ENCODE results near the gene CAPN10.

Gene CAPN10

DNA sequence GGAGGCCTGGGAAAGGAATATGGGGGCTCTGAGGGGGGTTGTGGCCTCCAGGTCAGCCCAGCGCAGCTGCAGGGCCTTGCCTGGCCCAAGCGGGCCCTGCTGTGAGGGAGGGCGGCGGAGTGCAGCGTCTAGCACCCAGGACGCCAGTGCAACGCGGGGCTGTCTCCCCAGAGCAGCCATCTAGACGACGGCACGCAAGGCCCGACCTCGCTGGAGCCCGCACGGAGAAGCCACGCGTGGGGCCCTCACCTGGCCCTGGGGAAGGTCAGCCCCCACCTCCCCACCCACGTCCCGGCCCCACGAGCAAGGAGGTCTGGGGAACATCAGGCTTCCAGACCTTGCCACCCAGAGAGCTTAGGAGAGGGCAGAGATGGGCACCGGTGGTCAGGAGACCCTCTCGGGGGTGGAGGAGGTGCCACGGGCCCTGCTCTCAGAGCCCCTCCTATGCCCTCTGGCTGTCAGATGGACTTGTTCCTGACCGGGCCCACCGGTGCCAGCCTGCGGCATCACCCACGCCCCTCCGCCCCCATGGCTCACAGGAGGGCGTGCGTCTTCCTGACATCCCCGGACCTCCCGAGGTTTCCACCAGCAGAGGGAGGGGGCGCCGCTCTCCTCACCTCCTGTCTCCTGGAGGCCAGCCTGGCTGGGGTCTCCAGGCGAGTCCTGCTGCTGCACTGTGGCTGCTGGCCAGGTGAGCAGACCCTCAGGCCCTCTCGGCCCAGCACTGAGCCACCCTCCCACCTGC, 55.7 kb downstream of the CAPN10 start:
- DNase-seq: no peak

DNA sequence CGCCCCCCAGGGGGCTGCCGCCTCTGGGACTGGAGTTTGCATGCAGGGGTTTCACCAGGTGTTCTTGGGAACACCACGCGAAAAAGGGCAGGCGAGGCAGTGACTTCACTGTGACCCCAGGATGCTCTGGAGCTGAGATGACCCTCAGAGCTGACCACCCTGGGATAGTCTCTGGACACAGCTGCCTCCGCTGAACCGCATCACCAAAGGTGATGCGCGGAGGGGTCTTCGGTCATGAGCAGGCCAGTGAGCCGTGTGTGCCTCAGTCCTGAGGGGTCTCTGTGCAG, 56.2 kb downstream of the CAPN10 start:
- DNase-seq: no peak

DNA sequence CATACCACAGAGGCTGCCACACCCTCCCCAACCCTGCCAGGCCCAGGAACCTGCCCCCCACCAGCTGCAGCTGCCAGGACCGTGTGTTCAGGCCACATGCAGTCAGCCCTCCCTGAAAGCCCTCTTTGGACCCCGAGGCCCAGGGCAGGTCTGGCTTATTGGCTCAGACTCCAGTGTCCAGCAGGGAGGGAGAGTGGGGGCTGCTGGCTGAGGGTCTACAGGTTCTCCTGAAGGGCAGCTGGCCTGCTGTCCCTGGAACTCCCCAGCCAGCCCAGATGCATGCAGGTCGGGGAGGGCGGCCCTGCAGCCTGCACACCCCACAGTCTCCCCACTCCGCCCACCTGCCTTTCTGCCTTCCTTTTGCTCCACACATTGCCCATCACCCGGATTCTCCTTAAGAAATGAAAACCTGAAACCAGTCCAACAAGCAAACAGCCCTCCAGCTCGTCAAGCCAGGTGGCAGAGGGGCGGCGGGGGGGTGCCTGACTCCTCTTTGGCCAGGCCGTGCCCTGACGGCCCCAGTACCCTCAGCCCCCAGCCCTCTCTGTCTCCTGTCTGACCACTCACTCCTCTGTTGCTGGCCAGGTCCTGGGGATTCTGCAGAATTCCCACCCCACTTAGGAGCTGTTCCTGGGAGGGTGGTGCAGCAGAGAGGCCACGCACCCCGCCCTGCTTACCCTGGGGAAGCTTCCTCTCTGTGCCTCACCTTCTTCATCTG, 56.7 kb downstream of the CAPN10 start:
- no peak for DNase-seq

DNA sequence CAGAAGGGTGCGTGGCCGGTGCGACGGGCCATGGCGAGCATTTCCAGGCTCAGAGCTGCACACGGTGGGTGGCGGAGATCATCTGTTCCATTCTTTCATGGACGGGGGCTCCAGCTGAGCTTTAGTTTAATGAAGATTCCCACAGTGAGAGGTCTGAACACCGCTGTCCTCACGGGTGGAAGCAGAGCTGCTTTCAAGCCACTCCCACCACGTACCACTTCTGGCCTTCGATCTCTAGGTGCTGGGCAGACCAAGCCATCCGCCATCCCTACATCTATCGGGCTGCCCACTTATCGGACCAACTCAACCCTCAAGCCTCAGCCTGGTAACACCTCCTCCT, 57.2 kb downstream of the CAPN10 start:
- DNase-seq: no peak

DNA sequence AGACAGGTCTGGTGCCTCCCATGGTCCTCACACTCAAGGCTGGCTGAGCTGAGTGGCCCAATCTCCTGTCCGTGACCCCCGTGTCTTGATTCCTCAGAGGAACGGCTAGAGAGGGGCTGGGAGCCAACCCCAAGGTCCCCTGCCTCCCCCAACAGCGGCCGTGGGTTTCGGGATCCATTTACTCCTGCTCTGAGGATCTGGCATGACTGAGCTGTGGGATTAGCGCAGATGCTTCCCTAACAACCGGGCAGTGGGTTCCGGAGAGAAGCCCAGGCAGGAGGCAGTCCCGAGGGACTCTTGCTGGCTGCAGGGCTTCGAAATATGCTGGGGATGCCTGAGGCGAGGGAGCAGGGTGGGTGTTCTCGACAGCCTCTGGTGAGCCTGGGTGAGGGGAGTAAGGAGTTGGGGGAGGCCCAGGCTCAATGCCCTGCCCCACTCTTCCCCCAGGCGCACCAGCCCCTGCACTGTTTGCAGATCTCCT, 57.7 kb downstream of the CAPN10 start:
- DNase-seq: no peak

- DNase-seq: no peak
Observed at GRCh38 chr2:240644859-240645301, 58.3 kb downstream of the CAPN10 start.

DNA sequence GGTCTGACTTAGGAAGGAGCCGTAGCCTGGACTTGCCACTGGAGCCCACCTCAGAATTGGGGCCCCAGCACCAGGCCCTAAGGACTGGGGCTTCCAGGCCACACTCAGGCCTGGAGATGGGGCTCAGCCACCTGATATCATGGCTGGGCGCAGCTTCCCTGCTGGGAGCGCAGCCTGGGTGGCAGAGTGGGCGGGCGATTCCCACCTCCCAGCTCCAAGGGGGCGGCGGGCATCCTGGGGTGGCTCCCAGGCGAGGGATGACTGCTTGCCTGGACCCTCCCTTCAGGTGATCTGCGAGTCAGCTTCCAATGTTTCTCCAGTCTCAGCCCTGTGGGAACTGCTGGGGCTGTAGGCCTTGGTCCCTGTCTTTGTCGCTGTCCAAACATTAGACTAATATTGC, 58.8 kb downstream of the CAPN10 start:
- no peak for DNase-seq

GRCh38 chr2:240645801-240646175, 59.3 kb downstream of the CAPN10 start:
- DNase-seq: no peak

GRCh38 chr2:240646176-240646899, 59.8 kb downstream of the CAPN10 start:
- no peak for DNase-seq

DNA sequence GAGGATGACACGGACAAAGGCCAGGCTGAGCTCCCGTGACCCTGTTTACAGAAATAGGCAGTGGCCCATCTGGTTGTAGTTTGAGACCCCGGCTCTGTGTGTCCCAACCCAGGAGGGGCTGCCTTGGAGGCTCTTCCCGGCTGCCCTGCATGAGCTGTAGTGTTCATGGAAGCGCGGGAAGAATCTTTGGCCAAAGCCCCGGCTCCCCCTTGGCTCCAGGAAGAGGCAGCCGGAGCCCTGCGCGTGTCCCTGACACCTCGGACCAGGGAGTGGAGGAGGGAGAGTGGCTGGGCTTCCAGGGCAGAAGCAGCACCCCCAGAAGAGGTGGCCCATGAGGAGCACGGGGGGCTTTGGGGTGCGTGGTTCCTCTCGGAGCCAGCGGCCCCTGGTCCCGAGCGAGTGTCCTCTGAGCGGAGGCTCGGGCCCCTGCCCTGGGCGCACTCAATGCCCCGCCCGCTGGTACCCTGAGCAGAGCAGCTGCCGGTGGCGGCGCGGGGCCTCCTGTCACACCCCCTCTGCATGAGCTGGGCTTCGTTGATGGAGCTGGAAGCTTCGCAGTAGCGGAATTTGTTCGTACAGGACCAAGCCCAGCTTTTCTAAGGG, 60.5 kb downstream of the CAPN10 start:
- no peak for DNase-seq

DNA sequence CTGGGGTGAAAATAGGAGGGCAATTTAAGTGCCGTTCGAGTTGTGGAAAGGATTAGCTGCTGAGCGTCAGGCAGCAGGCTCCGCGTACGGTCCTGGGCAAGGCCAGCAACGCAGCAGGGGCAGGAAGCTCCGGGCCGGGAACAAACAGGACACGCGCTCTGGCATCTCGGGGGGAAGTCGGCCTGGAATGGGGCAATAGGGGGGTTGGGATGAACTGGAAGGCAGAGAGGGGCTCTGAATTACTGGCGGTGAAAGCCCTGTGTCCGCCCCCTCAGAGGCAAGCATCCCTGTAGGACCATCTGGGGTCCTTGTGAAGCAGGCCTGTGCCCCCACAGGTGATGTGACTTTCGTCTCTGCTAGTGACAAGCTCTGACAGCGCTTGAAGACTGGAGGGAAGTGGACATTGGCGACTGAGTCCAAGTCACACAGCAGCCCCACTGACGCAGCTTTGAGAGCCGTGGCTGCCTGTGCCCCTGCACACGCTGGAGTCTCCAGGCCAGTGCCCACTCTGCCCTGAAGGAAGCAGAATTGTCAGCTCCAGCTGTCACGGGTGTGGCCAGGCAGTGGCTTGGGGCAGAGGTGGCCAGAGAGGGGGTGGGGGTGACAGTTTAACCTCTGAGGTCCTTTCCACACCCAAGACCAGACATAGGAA, 61.1 kb downstream of the CAPN10 start:
- no peak for DNase-seq

DNA sequence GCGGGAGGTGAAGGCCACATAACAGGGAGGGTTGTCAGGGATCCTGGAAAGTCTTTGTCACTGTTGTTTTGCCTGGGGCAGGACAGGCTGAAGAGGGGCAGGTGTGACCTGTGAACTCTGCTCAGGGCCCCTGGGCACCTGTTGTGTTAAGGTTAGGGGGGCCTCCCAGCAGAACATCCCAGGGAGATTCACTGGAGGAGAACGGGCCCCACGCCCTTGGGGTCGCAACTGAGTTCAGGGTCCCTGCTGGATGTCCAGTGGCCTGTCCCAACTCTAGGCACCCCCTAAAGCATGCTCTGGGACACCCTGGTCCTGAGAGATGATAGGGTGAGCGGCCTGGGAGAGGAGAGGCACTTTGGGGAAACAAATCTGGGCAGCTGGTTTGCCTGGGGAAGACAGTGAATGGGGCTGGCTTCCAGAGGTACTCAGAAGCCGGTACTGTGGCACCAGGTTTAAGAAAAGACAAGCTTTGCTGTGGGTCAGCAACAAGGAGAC, 61.7 kb downstream of the CAPN10 start:
- no peak for DNase-seq

Data from DMS 273 treated with DMSO at 0.1 percent for 48 hours (cell line).